Right atrium auricular region (tissue), 2 donors: ENCODE measurements around the gene GAB3. TPM values are rescaled to one million over a fixed set of nuclear protein-coding genes. Genes with fewer than 3 reads are reported as not detected.

Experiments
- DNase-seq: peaks from one replicate; pipeline ENCODE4 v3.0.0-alpha.2; 2019; ENCODE audit warnings: low spot score
- H3K27ac ChIP-seq, 2 donors: fragments of 200-600 bp; sonication (generic); 1 replicate in 1 of 2; 2 replicates in 1 of 2; pipeline ENCODE4 v1.5.1; 2016 to 2019
- H3K27me3 ChIP-seq, 2 donors: fragments of 200-600 bp; sonication (generic); one replicate each; pipeline versions ENCODE4 v1.5.1 to v1.6.0; 2017 to 2019
- H3K36me3 ChIP-seq: fragments of 200-600 bp; sonication (generic); one replicate; pipeline ENCODE4 v1.5.1; 2016
- H3K4me1 ChIP-seq, 2 donors: fragments of 200-600 bp; sonication (generic); one replicate each; pipeline versions ENCODE4 v1.5.1 to v1.6.0; 2017 to 2019
- H3K4me3 ChIP-seq, 2 donors: fragments of 200-600 bp; sonication (generic); 1 replicate in 1 of 2; 2 replicates in 1 of 2; pipeline ENCODE4 v1.5.1; 2017 to 2019; ENCODE audit warnings: mild to moderate bottlenecking in 1 of 2, moderate library complexity in 1 of 2
- H3K9me3 ChIP-seq, 2 donors: fragments of 200-600 bp; sonication (generic); one replicate each; pipeline ENCODE4 v1.5.1; 2019
- CTCF ChIP-seq, 2 donors: fragments of 200-600 bp; sonication (generic); IDR thresholded peaks; one replicate each; pipeline ENCODE4 v1.5.1; 2019; ENCODE audit warnings: antibody characterized with exemption in 2 of 2
- total RNA-seq, 2 donors: library from RNA; depleted of rRNA; stranded (reverse); fragments of >200 nt; gene quantifications; one replicate each; pipeline ENCODE4 v1.1.0, GENCODE V29; 2016

The GAB3 gene
- total RNA-seq, 2 donors from 2014 or later, result 13.5 to 16.9 TPM

GRCh38 chrX:154758696-154759095 is 7.8 kb upstream of the GAB3 start:
- TF ChIP-seq CTCF (IDR thresholded peaks at IDR 0.05), result no peak
- DNase-seq, result no peak
- H3K27me3 ChIP-seq, result no peaks in the 10 kb centered on the region
- no peaks in the 10 kb centered on the region for H3K36me3 ChIP-seq
- no peak overlapping the region for H3K27ac ChIP-seq
- H3K9me3 ChIP-seq, result no peaks in the 10 kb centered on the region
- peaks cover 0 to 9% of the 10 kb centered on the region in 2 donors for H3K4me1 ChIP-seq
- H3K4me3 ChIP-seq, result no peak overlapping the region

GRCh38 chrX:154751669-154752271 is 893 bp upstream of the GAB3 start:
- Histone ChIP-seq H3K9me3 (no peaks in the 10 kb centered on the region), H3K36me3 (no peaks in the 10 kb centered on the region), H3K27ac (peak overlapping the region; percentile 83 to 93), H3K4me3 (peak overlapping the region in 1 of 2 donors; percentile 56), H3K27me3 (no peaks in the 10 kb centered on the region), H3K4me1 (peaks cover 0 to 7% of the 10 kb centered on the region in 2 donors)
- DNase-seq, result no peak
- TF ChIP-seq CTCF (IDR thresholded peaks at IDR 0.05), result no peak

GRCh38 chrX:154751203-154751668 is 359 bp upstream of the GAB3 start:
- Histone ChIP-seq H3K4me3 (peak overlapping the region; percentile 56 to 58), H3K36me3 (no peaks in the 10 kb centered on the region), H3K4me1 (peaks cover 0 to 7% of the 10 kb centered on the region in 2 donors), H3K9me3 (no peaks in the 10 kb centered on the region), H3K27me3 (no peaks in the 10 kb centered on the region), H3K27ac (peak overlapping the region; percentile 83 to 93)
- no peak for TF ChIP-seq CTCF (IDR thresholded peaks at IDR 0.05)
- DNase-seq, result no peak

GRCh38 chrX:154749856-154750255 is 1.0 kb downstream of the GAB3 start:
- Histone ChIP-seq H3K4me1 (peaks cover 0 to 7% of the 10 kb centered on the region in 2 donors), H3K36me3 (no peaks in the 10 kb centered on the region), H3K27me3 (no peaks in the 10 kb centered on the region), H3K9me3 (peaks cover 0 to 10% of the 10 kb centered on the region in 2 donors), H3K27ac (peak overlapping the region; percentile 83 to 93), H3K4me3 (peak overlapping the region; percentile 56 to 58)
- DNase-seq, result no peak
- no peak for TF ChIP-seq CTCF (IDR thresholded peaks at IDR 0.05)

- TF ChIP-seq CTCF (IDR thresholded peaks at IDR 0.05), result peak; percentile 79 to 88
- Histone ChIP-seq H3K4me3 (peak overlapping the region in 1 of 2 donors; percentile 56), H3K27me3 (no peaks in the 10 kb centered on the region), H3K36me3 (no peaks in the 10 kb centered on the region), H3K9me3 (peaks cover 0 to 12% of the 10 kb centered on the region in 2 donors), H3K4me1 (peaks cover 0 to 7% of the 10 kb centered on the region in 2 donors), H3K27ac (peak overlapping the region; percentile 40 to 93)
- DNase-seq, result no peak
Observed at GRCh38 chrX:154748712-154749339, 2.1 kb downstream of the GAB3 start.
